ENCODE results near the gene IL17B.

The IL17B gene

DNA sequence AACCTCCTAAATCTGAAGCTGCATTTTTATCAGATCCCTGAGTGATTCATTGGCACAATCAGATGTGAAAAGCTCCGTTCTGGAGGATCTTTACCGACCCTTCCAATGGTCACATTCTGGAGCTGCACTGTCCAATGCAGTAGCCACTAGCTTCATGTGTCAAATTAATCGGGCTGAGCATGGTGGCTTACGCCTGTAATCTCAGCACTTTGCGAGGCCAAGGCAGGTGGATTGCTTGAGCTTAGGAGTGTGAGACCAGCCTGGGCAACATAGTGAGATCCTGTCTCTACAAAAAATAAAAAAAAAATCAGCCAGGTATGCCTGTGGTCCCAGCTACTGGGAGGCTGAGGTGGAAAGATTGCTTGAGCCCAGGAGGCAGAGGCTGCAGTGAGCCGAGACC is 3.7 kb downstream of the IL17B start:
- no peak for DNase-seq

DNA sequence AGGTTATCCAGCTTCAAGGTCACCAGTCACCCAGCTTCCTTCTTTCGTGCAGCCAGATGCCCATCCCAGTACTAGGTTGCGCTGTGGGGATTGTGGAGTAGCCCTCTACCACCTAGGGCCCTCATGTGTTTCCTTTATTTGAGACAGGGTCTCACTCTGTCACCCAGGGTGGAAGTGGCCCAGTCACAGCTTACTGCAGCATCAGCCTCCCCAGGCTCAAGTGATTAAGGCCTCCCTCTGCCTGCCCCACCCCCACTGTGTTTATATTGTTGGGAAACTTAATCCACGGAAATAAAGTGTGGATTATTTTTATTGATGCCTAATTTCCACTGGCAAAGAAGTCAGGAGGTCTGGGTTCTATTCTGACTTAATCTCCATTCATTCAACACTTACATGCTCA is 4.3 kb downstream of the IL17B start:
- DNase-seq = no peak

DNA sequence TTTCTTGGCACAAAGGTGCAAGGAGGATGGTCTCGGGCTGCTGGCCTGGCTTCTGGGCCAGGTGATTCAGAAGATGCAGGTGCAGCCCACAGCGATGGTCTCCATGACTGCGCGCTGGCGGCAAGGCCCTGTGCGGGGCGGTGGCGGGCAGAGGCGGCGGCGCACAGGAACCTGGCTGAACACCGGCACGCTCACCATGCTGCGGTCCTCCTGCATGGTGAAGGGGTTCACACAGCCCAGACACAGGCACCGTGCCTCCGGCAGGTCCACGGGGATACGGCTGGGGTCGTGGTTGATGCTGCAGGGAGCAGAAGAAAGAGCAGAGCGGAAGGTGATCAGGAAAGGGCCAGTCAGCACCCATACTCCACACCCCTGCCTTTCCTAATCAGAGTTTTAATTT is 4.8 kb downstream of the IL17B start:
- DNase-seq = no peak

DNA sequence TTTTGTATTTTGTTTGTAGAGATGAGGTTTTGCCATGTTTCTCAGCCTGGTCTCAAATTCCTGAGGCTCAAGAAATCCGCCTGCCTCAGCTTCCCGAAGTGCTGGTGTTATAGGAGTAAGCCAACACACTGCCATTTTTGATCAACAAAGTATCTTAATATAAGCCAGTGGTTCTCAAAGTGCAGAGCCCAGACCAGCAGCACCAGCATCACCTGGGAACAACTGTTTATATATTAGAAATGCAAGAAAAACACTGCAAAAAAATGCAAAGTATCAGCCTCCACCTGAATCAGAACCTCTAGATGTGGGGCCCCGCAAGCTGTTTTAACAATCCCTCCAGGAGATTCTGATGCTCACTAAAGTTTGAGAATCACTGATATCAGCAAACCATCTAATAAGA is 6.2 kb downstream of the IL17B start:
- DNase-seq = no peak

DNA sequence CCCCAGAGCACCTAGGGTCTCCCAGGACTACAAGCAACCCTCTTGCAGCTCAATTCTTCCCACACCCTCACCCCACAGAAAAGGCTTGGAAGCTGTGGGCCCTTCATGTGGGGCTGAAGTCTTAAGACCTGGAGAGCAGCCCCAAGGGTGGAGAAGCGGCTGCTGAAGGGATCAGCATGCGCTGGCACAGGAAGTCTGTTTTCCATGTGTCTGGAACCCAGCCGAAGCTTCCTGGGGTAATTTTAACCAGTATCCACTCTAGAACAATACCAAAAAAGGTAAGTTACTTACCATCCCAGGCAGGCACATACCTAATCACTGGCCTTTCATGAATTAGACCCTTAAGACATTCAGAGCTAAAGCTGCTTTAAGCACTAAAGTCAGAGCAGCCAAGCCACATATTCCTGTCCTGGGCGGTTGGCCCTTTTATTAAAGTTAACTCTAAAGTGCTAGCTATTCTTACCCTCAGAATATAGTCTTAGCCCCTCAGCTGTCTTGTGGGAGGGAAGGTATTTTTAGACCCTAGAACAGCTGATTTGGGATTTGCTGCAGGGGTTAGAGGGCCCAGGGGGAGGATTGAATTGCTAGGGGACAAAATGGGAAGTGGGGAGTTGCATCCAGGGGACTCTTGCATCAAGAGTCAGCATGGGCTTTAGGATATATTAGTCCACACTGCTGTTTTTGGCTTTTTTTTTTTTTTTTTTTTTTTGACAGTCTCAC is 6.9 kb downstream of the IL17B start:
- DNase-seq = no peak

DNA sequence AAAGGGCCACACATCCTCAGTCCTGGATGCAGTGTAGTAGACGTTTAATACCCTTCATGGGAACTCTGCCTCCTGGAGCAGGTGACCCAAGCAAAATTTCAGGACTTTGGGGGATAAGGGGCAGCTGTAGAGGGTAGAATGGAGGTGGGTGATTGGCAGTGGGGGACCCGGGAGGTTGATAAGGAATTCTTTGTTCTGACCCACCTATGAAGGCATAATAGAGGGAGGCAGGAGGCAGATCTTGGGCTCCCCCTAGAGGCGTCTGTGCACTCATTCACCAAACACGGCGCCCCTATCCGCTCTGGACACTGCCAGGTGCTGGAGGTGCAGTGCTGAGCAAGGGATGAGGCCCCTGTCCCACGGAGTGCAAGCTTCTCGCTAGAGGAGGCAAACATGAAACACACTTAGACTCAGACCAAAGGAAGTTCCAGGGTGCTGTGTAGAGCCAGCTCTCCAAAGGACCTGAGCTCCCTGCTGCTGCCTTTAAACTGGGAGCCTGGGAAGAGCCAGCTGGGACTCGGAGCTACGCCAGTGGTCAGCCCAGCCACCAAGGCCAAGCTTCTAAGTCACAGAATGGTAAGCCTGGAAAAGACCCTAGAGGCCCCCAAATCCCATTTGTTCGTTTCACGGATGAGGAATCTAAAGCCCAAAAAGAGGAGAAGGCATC is 7.7 kb downstream of the IL17B start:
- peak; percentile 67 for DNase-seq

DNA sequence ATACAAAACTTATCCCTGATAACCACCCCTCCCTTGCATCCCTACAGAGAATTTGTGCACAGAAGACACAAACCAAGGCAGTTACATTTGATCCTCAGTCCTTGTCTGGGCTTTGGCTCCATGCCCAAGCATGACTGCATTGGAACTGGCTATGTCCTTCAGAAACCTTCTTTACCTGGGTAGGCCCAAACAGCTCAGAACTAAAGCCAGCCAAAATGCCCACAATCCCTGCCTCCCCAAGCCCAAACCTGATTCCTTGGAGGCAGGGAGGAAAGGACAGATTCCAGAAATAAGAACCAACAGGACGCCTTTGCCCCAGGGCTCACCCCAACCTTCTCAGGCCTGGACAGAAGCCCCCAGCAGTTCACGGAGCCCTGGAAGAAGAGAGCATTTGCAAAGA is 8.2 kb downstream of the IL17B start:
- DNase-seq = no peak

DNA sequence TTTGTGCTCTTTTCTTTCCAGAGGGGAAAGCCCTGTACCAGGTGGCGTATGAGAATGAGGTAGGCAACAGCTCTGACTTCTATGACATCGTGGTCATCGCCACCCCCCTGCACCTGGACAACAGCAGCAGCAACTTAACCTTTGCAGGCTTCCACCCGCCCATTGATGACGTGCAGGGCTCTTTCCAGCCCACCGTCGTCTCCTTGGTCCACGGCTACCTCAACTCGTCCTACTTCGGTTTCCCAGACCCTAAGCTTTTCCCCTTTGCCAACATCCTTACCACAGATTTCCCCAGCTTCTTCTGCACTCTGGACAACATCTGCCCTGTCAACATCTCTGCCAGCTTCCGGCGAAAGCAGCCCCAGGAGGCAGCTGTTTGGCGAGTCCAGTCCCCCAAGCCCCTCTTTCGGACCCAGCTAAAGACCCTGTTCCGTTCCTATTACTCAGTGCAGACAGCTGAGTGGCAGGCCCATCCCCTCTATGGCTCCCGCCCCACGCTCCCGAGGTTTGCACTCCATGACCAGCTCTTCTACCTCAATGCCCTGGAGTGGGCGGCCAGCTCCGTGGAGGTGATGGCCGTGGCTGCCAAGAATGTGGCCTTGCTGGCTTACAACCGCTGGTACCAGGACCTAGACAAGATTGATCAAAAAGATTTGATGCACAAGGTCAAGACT is 11.0 kb downstream of the IL17B start:
- no peak for DNase-seq

DNA sequence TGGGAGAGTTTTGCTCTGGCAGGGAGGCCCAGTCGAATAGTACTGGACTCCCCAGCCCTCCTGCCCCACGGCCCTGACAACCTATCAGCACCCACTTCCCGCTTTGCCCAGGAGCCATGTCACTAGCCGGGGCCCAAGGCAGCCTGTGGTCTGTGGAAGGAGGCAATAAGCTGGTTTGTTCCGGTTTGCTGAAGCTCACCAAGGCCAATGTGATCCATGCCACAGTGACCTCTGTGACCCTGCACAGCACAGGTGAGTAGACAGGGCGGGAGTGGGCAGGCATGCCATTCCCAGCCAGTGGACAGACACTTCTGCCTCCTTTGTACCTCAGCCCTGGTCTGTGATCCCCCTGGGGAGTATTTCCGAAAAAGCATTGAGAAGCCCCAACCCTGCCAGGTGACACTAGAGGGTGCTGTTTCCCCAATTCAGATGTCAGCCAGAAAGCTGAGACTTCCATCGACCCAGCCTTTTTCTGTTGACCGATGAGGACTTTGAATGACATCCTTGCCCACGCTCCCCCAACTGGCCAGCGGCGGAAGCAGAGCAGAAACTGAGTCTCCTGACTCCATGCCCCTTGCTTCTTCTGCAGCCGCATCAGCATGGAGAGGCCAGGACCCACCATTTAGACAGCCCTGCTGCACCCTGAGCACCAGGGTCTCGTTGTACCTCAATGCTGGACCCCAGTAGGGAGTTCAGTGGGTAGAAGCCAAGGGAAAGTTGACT is 11.7 kb downstream of the IL17B start:
- DNase-seq = no peak

DNA sequence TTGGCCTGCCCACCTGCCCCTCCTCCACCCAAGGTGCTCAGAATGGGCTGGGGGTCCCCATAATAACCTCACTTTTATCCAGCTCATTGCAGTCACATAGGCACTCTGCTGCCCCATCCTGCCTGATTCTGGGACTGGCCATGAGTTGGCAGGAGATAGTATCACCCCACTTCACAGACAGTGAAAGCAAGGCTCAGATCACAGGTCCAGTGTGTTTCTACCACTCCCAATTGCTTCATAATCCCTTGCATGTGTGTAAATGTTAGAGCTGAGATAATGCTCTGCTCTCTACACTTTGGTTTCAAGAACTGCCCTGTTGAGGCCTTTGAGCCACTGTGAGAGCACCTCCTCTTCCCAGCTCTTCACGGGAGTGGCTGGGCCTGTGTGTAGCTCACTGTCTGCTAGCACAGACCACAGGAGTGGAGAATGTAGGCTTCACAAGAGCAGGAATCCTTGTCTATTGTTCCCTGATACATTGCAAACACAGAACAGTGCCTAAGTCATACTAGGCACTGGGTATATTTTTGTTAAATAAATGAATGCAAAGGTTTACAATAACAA is 12.8 kb downstream of the IL17B start:
- DNase-seq = no peak

DNA sequence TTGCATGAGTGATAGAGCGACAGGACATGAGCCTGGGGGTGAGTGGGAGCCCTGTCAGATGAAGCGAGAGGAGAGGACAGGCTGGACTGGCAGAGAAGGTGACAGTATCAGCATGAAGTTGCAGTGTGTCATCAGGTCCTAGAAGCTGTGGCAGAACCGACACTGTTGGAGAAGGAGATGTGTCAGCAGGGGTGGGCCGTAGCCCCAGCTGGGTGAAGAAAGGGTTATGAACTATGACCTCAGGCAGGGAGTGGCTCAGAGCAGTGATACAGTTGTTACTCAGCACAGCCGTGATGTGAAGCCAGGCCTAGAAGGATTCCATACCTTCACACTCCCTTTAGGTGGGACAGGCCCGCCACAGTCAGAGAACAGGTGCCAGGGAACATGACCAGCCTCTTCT is 13.7 kb downstream of the IL17B start:
- DNase-seq = no peak

DNA sequence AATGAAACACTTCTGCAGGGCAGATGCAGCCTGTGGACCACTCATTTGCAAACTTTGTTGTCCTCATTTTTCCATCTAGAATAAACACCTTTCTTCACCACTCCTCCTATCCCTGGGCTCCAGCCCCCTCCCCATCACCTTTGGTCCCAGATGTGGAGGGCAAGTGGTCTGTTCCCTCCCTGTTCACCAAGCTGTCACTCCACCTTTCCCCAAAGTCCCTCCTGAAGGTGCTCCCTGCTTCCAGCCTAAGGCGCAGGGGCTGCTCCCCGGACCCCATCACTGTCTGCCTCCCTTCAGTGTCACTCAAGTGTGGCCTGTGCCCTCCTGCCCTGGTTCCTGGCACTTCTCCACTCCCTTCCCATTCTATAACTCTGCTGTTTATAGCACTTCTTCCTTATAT is 14.4 kb downstream of the IL17B start:
- no peak for DNase-seq

DNA sequence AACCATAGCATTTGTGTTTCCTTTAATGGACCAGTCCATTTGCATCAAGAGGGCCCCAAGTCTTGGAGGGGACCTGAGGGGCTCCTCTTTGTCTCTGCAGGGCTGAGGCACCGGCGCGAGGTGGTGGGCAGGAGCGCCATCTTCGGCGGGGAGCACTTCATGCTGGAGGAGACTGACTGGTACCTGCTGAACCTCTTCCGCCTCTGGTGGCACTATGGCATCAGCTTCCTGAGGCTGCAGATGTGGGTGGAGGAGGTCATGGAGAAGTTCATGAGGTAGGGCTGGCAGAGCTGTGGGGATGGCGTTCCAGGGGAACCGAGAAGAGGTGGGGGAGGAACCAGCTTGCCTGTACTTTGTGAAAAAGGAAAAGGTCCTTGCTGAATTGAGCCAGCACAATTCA is 15.2 kb downstream of the IL17B start:
- no peak for DNase-seq

DNA sequence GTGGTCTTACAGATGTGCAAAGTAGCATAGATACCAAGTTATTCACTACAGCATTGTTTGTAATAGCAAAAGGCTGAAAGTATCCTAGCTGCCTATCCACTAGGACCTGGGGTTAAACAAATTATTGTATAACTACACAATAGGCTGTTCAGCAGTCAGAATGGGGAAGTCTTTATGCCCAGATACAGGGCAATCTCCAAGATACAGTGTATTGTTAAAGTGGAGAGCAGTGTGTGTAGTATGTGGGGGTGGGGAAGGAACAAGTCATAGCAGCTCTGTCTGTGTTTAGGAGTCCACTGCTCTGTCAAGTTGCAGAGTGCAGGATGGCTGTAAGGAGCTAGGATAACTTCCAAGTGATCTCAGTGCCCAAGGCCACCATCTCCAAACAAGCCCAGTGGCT is 15.7 kb downstream of the IL17B start:
- no peak for DNase-seq

DNA sequence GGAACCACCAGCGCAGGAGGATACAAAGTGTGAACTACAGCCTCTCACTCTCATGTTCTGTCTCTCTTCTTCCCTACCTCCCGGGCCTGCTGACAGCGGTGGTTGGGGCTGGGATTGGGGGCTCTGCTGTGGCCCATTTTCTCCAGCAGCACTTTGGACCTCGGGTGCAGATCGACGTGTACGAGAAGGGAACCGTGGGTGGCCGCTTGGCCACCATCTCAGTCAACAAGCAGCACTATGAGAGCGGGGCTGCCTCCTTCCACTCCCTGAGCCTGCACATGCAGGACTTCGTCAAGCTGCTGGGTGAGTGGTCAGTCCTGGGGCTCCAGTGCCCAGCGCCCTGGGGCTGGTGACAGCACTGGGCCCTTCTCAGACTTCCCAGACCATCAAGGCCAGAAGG is 16.6 kb downstream of the IL17B start:
- DNase-seq = no peak

DNA sequence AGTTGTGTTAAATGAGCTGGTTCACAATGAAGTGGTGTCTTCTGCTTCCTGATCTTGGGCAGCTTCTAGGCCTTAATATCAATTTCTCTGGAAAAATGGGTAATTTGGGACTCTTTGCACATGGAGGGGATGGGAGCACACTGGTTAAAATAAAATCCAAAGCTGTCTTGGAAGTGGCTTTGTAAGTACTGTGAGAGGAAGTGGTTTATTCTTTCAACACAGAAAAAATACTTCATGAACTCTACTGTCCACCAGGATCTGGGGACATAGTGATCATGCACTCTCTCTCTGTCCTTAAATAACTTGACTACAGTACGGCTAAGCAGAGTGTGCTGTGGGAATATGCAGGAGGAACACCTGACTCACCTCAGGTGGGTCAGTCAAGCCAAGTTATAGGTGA is 18.8 kb downstream of the IL17B start:
- no peak for DNase-seq

DNA sequence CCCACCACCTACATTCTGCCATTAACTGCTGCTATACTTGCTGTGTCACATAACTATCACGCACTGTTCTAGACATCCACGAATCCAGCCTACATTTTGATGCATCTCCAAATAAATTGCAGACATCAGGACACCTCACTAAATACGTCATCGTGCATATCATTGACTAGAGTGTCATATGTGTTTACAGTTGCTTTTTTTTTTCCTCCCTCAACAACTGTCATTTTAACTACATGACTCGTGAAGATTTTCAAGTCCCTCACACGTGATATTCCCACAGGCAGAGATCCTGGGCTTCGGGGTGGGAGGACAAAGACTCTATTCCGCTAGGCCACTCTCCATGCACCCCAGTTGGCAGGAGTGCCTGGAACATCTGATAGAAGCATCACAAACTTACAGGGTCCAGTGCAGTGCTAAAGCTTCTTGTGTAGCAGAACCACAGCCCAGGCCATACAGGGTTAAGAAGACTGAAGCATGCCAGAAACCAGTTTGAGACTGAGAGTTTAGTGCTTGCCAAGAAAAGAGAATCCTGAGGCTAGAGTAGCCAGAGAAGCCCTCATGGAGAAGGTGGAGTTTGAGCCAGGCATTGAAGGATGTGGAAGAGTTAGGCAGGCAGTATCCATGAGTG is 20.1 kb downstream of the IL17B start:
- DNase-seq = no peak

DNA sequence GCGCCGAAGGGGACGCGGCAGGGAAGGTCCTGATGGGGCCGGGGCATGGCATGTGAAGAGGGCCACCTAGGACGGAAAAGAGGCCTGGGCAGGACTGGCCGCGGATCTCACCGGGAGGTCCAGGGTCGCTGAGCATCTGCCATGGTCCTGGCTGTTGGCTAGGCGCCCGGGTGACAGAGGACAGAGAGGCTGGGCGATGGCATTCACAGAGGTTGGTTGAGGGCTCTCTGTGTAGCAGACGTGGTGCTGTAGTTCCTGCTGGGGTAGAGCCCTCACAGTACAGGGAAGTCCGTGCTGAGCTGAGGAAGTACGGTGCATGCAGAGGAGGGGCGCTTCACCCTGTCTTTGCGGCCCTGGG is 20.8 kb downstream of the IL17B start:
- no peak for DNase-seq

DNA sequence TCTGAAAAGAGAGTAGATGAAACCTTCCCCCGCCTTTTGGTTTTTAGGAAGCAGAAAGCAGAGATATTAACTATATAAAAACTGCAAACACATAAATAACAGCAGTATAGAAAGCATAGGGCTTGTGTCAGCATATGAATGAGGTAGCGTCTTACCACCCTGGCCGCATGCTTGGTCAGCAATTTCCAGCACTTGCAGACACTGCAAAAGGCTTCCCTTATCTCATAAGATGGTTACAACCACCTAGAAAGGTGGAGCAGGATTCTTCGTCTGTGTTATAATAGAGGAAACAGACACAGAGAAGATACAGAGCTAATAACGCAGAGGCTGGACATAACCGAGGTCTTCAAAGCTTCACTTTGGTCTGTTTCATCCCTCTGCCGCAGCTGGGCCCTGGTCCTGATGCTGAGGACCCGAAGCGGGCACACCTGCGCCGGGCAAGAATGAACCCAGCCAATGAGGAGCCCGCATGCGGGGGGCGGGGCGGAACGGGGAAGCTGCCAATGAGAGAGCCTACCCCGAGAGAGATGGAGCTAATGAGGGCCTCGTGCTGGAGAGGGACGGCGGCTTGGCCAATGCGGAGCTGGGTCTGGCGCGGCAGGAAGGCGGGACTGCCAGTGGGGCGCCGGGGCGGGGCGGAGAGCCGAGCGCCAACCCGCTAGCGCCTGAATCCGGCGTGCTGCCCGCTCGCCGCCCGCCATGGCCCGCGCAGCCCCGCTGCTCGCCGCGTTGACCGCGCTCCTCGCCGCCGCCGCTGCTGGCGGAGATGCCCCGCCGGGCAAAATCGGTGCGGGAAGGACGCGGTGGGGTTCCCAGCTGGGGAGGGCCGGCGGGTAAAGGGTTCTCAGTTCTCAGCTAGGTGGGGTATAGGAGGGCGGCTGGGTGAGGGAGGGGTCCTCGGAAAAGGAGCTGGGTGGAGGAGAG is 21.5 kb downstream of the IL17B start, which contains the start of gene PCYOX1L:
Gene PCYOX1L, plus strand, starts transcription at position 677 of the 924 bp plus-strand sequence. Its CDS starts 23 bp downstream, at position 700.
- peak; percentile 94 for DNase-seq

DNA sequence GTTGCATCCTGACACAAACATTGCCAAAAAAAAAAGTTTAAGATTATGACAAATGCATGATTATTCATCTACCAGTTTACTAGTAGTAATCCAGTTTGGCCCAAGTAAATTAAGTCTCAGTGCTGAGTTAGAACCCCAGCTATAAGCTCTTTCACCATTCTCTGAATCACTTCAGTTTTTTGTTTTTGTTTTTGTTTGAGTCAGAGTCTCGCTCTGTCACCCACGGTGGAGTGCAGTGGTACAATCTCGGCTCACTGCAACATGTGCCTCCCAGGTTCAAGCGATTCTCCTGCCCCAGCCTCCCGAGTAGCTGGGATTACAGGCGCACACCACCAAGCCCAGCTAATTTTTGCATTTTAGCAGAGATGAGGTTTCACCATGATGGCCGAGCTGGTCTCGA is 22.7 kb downstream of the IL17B start:
- DNase-seq = no peak

DNA sequence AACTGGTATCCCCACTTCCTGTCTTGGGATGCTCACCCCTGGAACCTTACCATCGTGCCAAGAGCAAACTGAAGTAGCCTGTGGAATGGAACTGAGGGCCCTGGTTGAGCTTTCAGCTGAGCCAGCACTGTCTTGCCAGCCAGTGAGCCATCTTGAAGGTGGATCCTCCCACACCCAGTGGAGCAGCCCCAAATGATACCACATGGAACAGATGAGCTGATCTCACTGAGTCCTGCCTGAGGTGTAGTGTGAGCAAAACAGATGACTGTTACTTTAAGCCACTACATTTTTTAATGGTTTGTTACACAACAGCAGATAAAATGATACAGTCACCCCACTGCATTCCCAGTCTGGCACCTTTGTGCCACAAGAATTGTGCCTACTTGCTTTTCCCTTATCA is 23.4 kb downstream of the IL17B start:
- DNase-seq = no peak

DNA sequence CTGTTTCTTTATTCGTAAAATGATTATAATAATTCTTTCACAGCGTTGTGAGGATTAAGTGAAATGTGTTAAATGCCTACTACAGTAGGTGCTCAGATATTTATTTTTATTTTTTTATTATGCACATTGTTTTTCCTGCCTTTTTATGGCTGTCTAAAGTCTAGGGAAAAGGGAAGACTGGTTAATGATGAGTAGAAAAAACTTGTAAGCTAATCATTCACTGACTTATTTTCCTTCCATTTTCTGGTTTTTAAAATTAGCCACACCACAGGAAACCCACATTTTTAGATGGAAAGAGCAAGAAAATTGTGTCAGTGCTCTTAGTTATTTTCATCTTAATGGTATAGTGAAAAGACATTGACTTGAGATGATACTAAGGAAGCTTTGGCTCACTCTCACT is 25.2 kb downstream of the IL17B start:
- DNase-seq = no peak
